Cardiac fibroblast (primary cell): ENCODE results near the gene PCDHA12.
"Not testable (repeated sequence)": the region's sequence is repeated elsewhere in the genome, so short reads cannot be mapped to it uniquely, and the experiment has no call there.

Experiments used
- DNase-seq, 2 donors: peaks; one replicate each; pipeline versions ENCODE4 v3.0.0 to v3.0.0-alpha.2; 2010; ENCODE audit warnings: low read depth in 2 of 2
- H3K4me3 ChIP-seq, 2 donors: replicated peaks in 1 of 2; 1 replicate in 1 of 2; 2 replicates in 1 of 2; pipeline ENCODE4 v1.5.1; 2011; ENCODE audit warnings: low read depth in 2 of 2, low read length in 2 of 2, mild to moderate bottlenecking in 2 of 2, moderate library complexity in 1 of 2
- CTCF ChIP-seq: IDR thresholded peaks from one replicate; pipeline ENCODE4 v1.5.1; 2011; ENCODE audit warnings: low read depth, mild to moderate bottlenecking, low read length, inconsistent platforms

PCDHA12 gene

GRCh38 chr5:140870221-140871201 is 4.6 kb upstream of the PCDHA12 start:
- no peak for TF ChIP-seq CTCF
- DNase-seq, result no peak
- H3K4me3 ChIP-seq, result no peak overlapping the region

GRCh38 chr5:140876541-140877261 is 1.6 kb downstream of the PCDHA12 start:
- not testable (repeated sequence) for H3K4me3 ChIP-seq, DNase-seq

GRCh38 chr5:140877262-140877581 is 2.1 kb downstream of the PCDHA12 start:
- no peak for TF ChIP-seq CTCF
- no peak for DNase-seq
- H3K4me3 ChIP-seq, result no peak overlapping the region

GRCh38 chr5:140881889-140882590 is 6.9 kb downstream of the PCDHA12 start, which contains the start of gene PCDHA13:
Gene PCDHA13, plus strand, starts transcription at chr5:140882124. Its CDS starts 145 bp downstream, at chr5:140882269.
- TF ChIP-seq CTCF, result no peak
- DNase-seq, result peak in 1 of 2 donors; percentile 42
- no peak within 1 kb of the TSS for H3K4me3 ChIP-seq

GRCh38 chr5:140882591-140882899 is 7.4 kb downstream of the PCDHA12 start:
- peak in 1 of 2 donors; percentile 13 for DNase-seq
- no peak for TF ChIP-seq CTCF
- H3K4me3 ChIP-seq, result no peak overlapping the region

GRCh38 chr5:140883373-140883772 is 8.3 kb downstream of the PCDHA12 start:
- H3K4me3 ChIP-seq, result no peak overlapping the region
- TF ChIP-seq CTCF, result no peak
- DNase-seq, result no peak
